K562 (cell line): ENCODE results near the gene CREG1. TPM values are rescaled to one million over a fixed set of nuclear protein-coding genes. Genes with fewer than 3 reads are reported as not detected.

Experiments used
- ATF4 ChIP-seq: fragments of 450-650 bp; formaldehyde crosslinking; IDR thresholded peaks from 2 replicates; pipeline ENCODE4 v1.4.0; 2022; ENCODE audit warnings: mild to moderate bottlenecking, moderate library complexity
- BRF2 ChIP-seq: IDR thresholded peaks from 3 replicates; pipeline ENCODE4 v1.6.1; 2011; ENCODE audit warnings: borderline replicate concordance, mild to moderate bottlenecking; ENCODE audit not compliant: insufficient read length, insufficient read depth
- CC2D1A ChIP-seq: fragments of 450-650 bp; IDR thresholded peaks from 2 replicates; pipeline ENCODE4 v1.6.1; 2017; ENCODE audit warnings: mild to moderate bottlenecking
- MTA2 ChIP-seq: fragments of 450-650 bp; IDR thresholded peaks from 2 replicates; pipeline ENCODE4 v1.6.1; 2016; ENCODE audit warnings: low read depth
- PML ChIP-seq: IDR thresholded peaks from 2 replicates; pipeline ENCODE4 v1.6.1; 2012; ENCODE audit warnings: low read length, inconsistent platforms
- STAT6 ChIP-seq: sonication (generic); formaldehyde crosslinking; IDR thresholded peaks from 2 replicates; pipeline ENCODE4 v1.8.1; 2023; ENCODE audit warnings: mild to moderate bottlenecking, missing genetic modification reagents
- TEAD1 ChIP-seq, 2 experiments: fragments of 450-650 bp in 1 of 2; sonication (generic) in 1 of 2; formaldehyde crosslinking; IDR thresholded peaks; 2 replicates each; pipeline versions ENCODE4 v1.4.0 to v1.8.0; 2020 to 2022; ENCODE audit warnings: mild to moderate bottlenecking in 2 of 2, missing genetic modification reagents in 1 of 2
- TGIF2 ChIP-seq: sonication (generic); formaldehyde crosslinking; IDR thresholded peaks from 2 replicates; pipeline ENCODE4 v1.8.1; 2022; ENCODE audit warnings: mild to moderate bottlenecking, missing genetic modification reagents, moderate library complexity
- ZNF318 ChIP-seq, 2 experiments: fragments of 450-650 bp; IDR thresholded peaks; 2 replicates each; pipeline ENCODE4 v1.6.1; 2016; ENCODE audit warnings: mild to moderate bottlenecking in 2 of 2, borderline replicate concordance in 1 of 2, low read depth in 1 of 2, moderate library complexity in 1 of 2
- ZNF644 ChIP-seq: fragments of 200-800 bp; sonication (Bioruptor generic); IDR thresholded peaks from 2 replicates; pipeline ENCODE4 v1.6.1; 2016; ENCODE audit warnings: low read depth, missing genetic modification characterization, missing compliant biosample characterization
- polyA plus RNA-seq, 8 experiments: library from polyadenylated mRNA; depleted of rRNA in 4 of 8; stranded (reverse) in 5 of 8; unstranded in 3 of 8; fragments of >200 nt; fragmentation: Nextera tagmentation in 2 of 8; fragmentation: Illumina TruSeq in 1 of 8; extraction: Ambion mirVana in 2 of 8; extraction: Trizol in 1 of 8; gene quantifications; 2 replicates each; pipeline versions ENCODE4 v1.2.1 to v1.2.3, GENCODE V29; 2011 to 2014; ENCODE audit warnings: inconsistent platforms in 1 of 8, missing spikeins in 1 of 8
- total RNA-seq, 7 experiments: library from RNA; depleted of rRNA in 6 of 7; stranded (reverse); fragments of >200 nt in 6 of 7; fragmentation: Illumina TruSeq in 2 of 7; extraction: Trizol in 2 of 7; gene quantifications; 2 replicates each; pipeline versions ENCODE4 v1.2.1 to v1.2.3, GENCODE V29; 2011 to 2021; ENCODE audit warnings: low replicate concordance in 1 of 7

CREG1 gene
- total and polyA plus RNA-seq, 9 of the 15 experiments (the other 6 are each of a cell fraction or from before 2014, with no cell fraction given) = 45.7 to 272 (median 161) TPM

- no peak for TF ChIP-seq ZNF318 (IDR thresholded peaks at IDR 0.05; ENCODE audit: borderline replicate concordance in 1 of 2, low read depth in 1 of 2)
- TF ChIP-seq PML = no peak
- TF ChIP-seq BRF2 = no peak
- TF ChIP-seq MTA2 = no peak
- TF ChIP-seq ATF4 = no peak
- TF ChIP-seq TGIF2 = no peak
- no peak for TF ChIP-seq ZNF644
- TF ChIP-seq TEAD1 (CRISPR knock-in tag; IDR thresholded peaks at IDR 0.05) = no peak
- no peak for TF ChIP-seq CC2D1A
- no peak for TF ChIP-seq STAT6 (CRISPR knock-in tag)
These were observed 12.6 kb downstream of the CREG1 start (continued) for GRCh38 chr1:167541003-167541402.
